Muscle layer of colon (tissue), 2 donors: ENCODE measurements around the gene PRAMEF33.
"Not testable (repeated sequence)": the region's sequence is repeated elsewhere in the genome, so short reads cannot be mapped to it uniquely, and the experiment has no call there.

Experiments
- H3K27ac ChIP-seq: one replicate; pipeline ENCODE4 v1.7.0; 2013; ENCODE audit warnings: low read depth, mild to moderate bottlenecking, low read length, moderate library complexity
- H3K27me3 ChIP-seq, 2 donors: one replicate each; pipeline ENCODE4 v1.7.0; 2013; ENCODE audit warnings: low read length in 2 of 2, mild to moderate bottlenecking in 2 of 2; ENCODE audit not compliant: insufficient read depth in 2 of 2, control insufficient read depth in 1 of 2
- H3K36me3 ChIP-seq: one replicate; pipeline ENCODE4 v1.7.0; 2013; ENCODE audit warnings: mild to moderate bottlenecking, low read length; ENCODE audit not compliant: insufficient read depth
- H3K4me1 ChIP-seq: one replicate; pipeline ENCODE4 v1.7.0; 2013; ENCODE audit warnings: mild to moderate bottlenecking, low read length; ENCODE audit not compliant: insufficient read depth
- H3K4me3 ChIP-seq, 2 donors: one replicate each; pipeline ENCODE4 v1.7.0; 2013; ENCODE audit warnings: low read length in 2 of 2, low read depth in 1 of 2, mild to moderate bottlenecking in 1 of 2, moderate library complexity in 1 of 2
- H3K9ac ChIP-seq: one replicate; pipeline ENCODE4 v1.7.0; 2013; ENCODE audit warnings: low read length
- H3K9me3 ChIP-seq: one replicate; pipeline ENCODE4 v1.7.0; 2013; ENCODE audit warnings: mild to moderate bottlenecking, low read length
- donor health status: abdominal sarcoma.
- donor health status: Adenocarcinoma of cecum.

PRAMEF33 gene, protein sequence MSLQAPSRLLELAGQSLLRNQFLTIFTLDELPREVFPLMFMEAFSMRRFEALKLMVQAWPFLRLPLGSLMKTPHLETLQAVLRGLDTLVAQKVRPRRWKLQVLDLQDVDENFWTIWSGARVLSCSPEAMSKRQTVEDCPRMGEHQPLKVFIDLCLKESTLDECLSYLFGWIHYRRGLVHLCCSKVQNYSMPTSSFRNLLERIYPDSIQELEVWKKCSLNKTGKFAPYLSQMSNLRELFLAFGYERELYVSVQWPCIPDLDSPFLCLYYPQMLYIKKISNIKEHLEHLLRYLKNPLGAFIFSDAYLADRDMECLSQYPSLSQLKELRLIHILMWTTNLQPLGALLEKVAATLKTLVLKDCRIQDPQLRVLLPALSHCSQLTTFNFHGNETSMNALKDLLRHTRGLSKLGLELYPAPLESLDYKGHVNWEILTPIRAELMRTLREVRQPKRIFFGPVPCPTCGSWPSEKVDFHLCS

DNA sequence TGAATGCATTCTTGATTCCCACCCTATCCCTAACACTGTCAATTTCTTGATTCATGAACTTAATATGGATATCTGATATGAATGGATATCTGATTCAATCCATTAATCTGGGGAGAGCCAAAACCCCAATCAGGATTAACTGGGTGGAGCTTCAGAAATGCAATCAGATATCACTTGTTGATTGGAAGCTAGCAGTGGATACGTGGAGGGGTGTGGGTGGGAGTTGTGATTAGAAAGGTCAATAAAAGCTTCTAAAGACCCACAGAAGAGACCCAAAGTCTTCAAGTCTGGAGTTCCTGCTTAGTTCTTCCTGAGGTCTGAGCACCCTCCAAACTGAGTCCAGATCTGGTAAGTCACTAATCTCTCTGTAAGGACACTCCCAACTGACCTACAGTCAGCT lies at the start of gene PRAMEF33:
Gene PRAMEF33 (plus strand): TSS at position 301 of the 400 bp plus-strand sequence. CDS start 2,416 bp downstream, outside the sequence.
- not testable (repeated sequence) for H3K9me3 ChIP-seq, H3K9ac ChIP-seq, H3K4me1 ChIP-seq, H3K27ac ChIP-seq, H3K36me3 ChIP-seq, H3K4me3 ChIP-seq, H3K27me3 ChIP-seq

DNA sequence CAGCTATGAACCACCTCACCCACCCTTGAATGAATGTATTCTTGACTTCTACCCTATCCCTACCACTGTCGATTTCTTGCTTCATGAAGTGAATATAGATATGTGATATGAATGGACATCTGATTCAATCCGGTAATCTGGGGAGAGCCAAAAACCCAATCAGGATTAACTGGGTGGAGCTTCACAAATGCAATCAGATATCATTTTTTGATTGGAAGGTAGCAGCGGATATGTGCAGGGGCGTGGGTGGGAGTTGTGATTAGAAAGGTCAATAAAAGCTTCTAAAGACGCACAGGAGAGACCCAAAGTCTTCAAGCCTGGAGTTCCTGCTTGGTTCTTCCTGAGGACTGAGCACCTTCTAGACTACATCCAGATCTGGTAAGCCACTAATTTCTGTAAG lies 49.4 kb upstream of the PRAMEF33 start, which contains the start of gene PRAMEF5:
Gene PRAMEF5 (plus strand): TSS at position 301 of the 400 bp plus-strand sequence. CDS start 5,071 bp downstream, outside the sequence.
- H3K9me3 ChIP-seq, H3K4me1 ChIP-seq, H3K36me3 ChIP-seq, H3K9ac ChIP-seq, H3K27ac ChIP-seq, H3K27me3 ChIP-seq, H3K4me3 ChIP-seq: not testable (repeated sequence)

DNA sequence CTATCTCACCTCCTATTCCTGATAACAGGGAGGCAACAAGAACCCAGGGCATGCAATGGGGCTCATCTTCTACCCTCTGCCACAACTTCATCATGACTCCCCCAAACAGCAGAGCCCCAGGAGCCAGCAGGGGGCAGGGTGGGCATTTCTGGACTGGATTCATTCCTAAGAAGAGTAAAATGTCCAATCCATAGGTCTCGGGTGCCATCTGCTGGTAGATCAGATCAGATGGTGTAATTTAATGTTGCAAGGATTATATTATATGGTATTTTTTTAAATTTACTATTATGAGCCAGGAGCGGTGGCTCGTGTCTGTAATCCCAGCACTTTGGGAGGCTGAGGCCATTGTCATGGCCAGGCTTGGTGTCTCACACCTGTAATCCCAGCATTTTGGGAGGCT lies 38.2 kb upstream of the PRAMEF33 start:
- H3K9ac ChIP-seq, H3K36me3 ChIP-seq, H3K9me3 ChIP-seq, H3K27me3 ChIP-seq, H3K4me1 ChIP-seq, H3K27ac ChIP-seq, H3K4me3 ChIP-seq: not testable (repeated sequence)

DNA sequence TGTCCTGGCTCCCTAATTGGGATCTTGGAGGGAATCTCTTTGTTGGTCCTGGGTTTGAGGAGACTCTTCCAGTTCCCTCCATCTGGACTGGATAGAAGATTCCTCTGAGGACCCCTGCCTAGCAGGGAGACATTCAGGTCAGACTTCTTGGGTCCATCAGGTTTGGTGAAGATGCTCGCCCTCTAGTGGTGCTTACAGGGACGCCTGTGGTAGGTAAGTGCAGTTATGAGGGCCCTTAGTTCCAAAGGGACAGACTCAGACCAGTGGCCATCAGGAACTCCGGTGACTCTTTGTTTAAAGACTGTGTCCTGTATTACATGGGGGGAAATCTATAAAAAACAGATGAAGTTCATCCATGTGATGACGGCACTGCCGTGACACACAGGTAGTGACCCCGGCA lies 26.3 kb upstream of the PRAMEF33 start:
- not testable (repeated sequence) for H3K27me3 ChIP-seq, H3K9me3 ChIP-seq, H3K36me3 ChIP-seq, H3K4me1 ChIP-seq, H3K9ac ChIP-seq, H3K4me3 ChIP-seq, H3K27ac ChIP-seq

DNA sequence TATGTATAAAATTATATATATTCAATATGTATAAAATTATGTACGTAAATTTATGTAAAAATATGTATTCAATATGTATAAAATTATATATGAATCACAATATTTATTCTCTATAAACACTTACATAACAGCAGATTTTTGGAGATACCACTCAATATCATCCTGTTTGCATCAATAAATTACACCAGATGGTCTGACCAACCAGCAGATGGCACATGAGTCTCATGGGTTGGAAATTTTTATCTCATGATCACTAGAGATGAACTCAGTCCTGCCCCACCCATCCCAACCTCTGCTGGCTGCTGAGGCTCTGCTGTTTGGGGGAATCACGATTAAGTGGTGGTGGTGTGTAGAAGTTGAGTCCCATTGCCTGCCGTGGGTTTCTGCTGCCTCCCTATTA lies 23.7 kb upstream of the PRAMEF33 start:
- not testable (repeated sequence) for H3K27ac ChIP-seq, H3K4me1 ChIP-seq, H3K9me3 ChIP-seq, H3K9ac ChIP-seq, H3K4me3 ChIP-seq, H3K36me3 ChIP-seq, H3K27me3 ChIP-seq

DNA sequence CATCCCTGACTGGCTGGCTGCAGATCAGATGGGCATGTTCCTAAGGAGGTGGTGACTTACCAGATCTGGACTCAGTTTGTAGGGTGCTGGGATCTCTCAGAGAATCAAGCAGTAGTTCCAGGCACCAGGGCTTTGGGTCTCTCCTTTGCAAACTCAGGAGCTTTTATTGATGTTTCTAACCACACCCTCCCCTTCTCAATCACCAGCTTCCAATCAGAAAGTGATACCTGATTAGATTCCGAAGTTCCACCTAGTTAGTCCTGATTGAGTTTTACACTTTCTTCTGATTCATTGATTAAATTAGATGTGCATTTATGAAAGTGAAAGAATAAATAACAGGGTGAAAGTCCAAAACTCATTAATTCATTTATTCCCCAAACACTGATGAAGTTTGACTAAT lies 18.3 kb upstream of the PRAMEF33 start, which contains the start of gene PRAMEF8:
Gene PRAMEF8 (minus strand): TSS at position 101 of the 400 bp plus-strand sequence. CDS start 1,046 bp downstream, outside the sequence.
- not testable (repeated sequence) for H3K36me3 ChIP-seq, H3K9ac ChIP-seq, H3K4me1 ChIP-seq, H3K4me3 ChIP-seq, H3K27me3 ChIP-seq, H3K9me3 ChIP-seq, H3K27ac ChIP-seq

DNA sequence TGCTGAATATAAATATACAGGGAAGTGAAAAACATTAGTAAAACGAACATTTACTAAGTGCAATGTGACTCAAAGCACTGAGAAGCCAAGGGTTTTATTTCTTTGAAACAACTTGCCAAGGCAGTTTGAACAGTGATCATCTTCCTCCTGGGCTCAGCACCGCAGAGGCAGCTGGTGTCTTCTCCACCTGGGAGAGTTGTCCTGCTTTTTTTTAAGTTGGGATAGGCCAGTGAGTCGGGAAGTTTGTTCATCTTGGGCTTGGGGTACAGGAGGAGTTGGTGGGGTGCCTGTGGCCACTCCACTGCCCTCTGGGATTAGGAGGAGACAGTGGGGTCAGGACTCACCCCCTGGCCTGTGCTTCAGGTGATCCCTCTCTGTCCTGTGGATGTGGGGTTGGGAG lies 14.3 kb upstream of the PRAMEF33 start:
- not testable (repeated sequence) for H3K27ac ChIP-seq, H3K9me3 ChIP-seq, H3K9ac ChIP-seq, H3K4me1 ChIP-seq, H3K27me3 ChIP-seq, H3K4me3 ChIP-seq, H3K36me3 ChIP-seq

DNA sequence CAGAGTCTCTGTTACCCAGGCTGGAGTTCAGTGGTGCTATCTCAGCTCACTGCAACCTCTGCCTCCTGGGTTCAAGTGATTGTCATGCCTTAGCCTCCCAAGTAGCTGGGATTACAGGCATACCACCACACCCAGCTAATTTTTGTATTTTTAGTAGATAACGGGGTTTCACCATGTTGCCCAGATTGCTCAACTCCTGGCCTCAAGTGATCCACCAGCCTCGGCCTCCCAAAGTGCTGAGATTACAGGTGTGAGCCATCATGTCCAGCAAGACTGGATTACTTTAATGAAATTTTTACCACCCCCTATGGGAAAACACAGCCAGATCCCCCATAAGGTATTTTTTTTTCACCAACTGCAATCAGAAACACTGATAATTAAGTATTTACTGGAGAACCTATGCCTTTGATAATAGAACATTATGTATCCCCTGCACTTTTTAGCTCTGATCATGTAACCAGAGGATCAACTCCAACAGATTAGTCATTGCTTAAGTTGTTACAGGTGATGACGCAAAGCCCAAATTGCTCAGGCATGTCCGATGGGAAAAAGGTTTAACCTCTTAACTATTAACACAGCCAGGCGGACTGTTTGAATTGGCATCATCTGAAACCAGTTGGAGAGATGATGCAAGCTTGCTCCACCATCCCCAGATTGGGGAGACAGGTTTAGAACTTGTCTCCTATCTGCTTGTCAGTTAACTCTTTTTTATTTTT lies 6.0 kb upstream of the PRAMEF33 start:
- H3K4me3 ChIP-seq, H3K4me1 ChIP-seq, H3K27ac ChIP-seq, H3K36me3 ChIP-seq, H3K9me3 ChIP-seq, H3K27me3 ChIP-seq, H3K9ac ChIP-seq: not testable (repeated sequence)

DNA sequence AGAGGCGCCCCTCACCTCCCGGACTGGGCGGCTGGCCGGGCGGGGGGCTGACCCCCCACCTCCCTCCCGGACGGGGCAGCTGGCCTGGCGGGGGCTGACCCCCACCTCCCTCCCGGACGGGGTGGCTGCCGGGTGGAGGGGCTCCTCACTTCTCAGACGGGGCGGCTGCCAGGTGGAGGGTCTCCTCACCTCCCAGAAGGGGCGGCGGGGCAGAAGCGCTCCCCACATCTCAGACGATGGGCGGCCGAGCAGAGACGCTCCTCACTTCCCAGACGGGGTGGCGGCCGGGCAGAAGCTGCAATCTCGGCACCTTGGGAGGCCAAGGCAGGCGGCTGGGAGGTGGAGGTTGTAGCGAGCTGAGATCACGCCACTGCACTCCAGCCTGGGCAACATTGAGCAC lies 4.6 kb upstream of the PRAMEF33 start:
- not testable (repeated sequence) for H3K27me3 ChIP-seq, H3K9me3 ChIP-seq, H3K27ac ChIP-seq, H3K4me1 ChIP-seq, H3K9ac ChIP-seq, H3K36me3 ChIP-seq, H3K4me3 ChIP-seq

DNA sequence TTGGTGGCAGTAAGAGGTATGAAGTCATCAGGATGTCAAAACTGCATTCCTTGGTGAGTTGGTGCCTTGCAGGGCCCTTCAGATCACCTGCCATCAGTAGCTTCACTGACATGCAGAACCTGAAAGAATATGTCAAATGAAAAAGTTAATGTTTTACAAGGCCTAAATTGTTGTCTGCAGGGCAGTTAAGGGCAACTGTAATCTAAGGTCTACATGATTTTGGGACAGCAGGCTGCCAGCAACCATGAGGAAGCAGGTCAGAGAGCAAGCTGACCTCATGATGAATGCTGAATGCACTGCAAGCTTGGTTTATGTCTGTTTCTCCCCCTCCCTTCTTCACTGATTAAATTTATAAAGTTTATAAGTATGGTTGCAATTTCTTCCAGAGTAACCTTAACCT lies 1.1 kb upstream of the PRAMEF33 start:
- not testable (repeated sequence) for H3K36me3 ChIP-seq, H3K9me3 ChIP-seq, H3K9ac ChIP-seq, H3K4me1 ChIP-seq, H3K4me3 ChIP-seq, H3K27me3 ChIP-seq, H3K27ac ChIP-seq

DNA sequence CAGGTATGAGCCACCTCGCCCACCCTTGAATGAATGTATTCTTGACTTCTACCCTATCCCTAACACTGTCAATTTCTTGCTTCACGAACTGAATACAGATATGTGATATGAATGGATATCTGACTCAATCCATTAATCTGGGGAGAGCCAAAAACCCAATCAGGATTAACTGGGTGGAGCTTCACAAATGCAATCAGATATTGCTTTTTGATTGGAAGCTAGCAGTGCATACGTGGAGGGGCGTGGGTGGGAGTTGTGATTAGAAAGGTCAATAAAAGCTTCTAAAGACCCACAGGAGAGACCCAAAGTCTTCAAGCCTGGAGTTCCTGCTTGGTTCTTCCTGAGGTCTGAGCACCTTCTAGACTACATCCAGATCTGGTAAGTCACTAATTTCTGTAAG lies 11.9 kb downstream of the PRAMEF33 start, which contains the start of gene PRAMEF15:
Gene PRAMEF15 (plus strand): TSS at position 301 of the 400 bp plus-strand sequence. CDS start 2,827 bp downstream, outside the sequence.
- not testable (repeated sequence) for H3K36me3 ChIP-seq, H3K27ac ChIP-seq

More for the DNA sequence above, 11.9 kb downstream of the PRAMEF33 start, which contains the start of gene PRAMEF15:
- H3K27me3 ChIP-seq, H3K4me1 ChIP-seq, H3K9me3 ChIP-seq, H3K9ac ChIP-seq, H3K4me3 ChIP-seq: not testable (repeated sequence)
